Adipocyte (in vitro differentiated cells): ENCODE measurements around the gene DYSF.
A peak's percentile ranks its signal among the peaks of the same experiment; 100 is the strongest.

Source experiments
- DNase-seq: peaks from one replicate; pipeline ENCODE4 v3.0.0-alpha.2; 2015; ENCODE audit warnings: low read depth
- H3K27me3 ChIP-seq: replicated peaks from 2 replicates; pipeline ENCODE4 v1.7.0; 2013; ENCODE audit warnings: mild to moderate bottlenecking, low read length, moderate library complexity; ENCODE audit not compliant: control insufficient read depth, insufficient read depth
- H3K36me3 ChIP-seq: 2 replicates; pipeline ENCODE4 v1.7.0; 2013; ENCODE audit warnings: low read length, mild to moderate bottlenecking, moderate library complexity; ENCODE audit not compliant: control insufficient read depth, insufficient read depth, severe bottlenecking
- H3K4me1 ChIP-seq: 2 replicates; pipeline ENCODE4 v1.7.0; 2013; ENCODE audit warnings: mild to moderate bottlenecking, low read length, moderate library complexity; ENCODE audit not compliant: control insufficient read depth, insufficient read depth
- H3K4me3 ChIP-seq: 2 replicates; pipeline ENCODE4 v1.7.0; 2013; ENCODE audit warnings: mild to moderate bottlenecking, low read length, moderate library complexity
- H3K9ac ChIP-seq: 2 replicates; pipeline ENCODE4 v1.7.0; 2013; ENCODE audit warnings: mild to moderate bottlenecking, low read length, moderate library complexity
- H3K9me3 ChIP-seq: 2 replicates; pipeline ENCODE4 v1.7.0; 2013; ENCODE audit warnings: mild to moderate bottlenecking, low read length, moderate library complexity; ENCODE audit not compliant: control insufficient read depth

Gene DYSF

GRCh38 chr2:71558300-71559051 lies 105.1 kb downstream of the DYSF start:
- Histone ChIP-seq H3K4me3 (no peak overlapping the region), H3K4me1 (no peaks in the 10 kb centered on the region), H3K36me3 (no peaks in the 10 kb centered on the region), H3K27me3 (peaks cover 33% of the 10 kb centered on the region), H3K9me3 (no peaks in the 10 kb centered on the region), H3K9ac (no peak overlapping the region)
- no peak for DNase-seq

- Histone ChIP-seq H3K27me3 (peaks cover 28% of the 10 kb centered on the region), H3K9ac (no peak overlapping the region), H3K4me3 (no peak overlapping the region), H3K4me1 (peaks cover 7% of the 10 kb centered on the region), H3K9me3 (no peaks in the 10 kb centered on the region), H3K36me3 (no peaks in the 10 kb centered on the region)
- no peak for DNase-seq
Observed at GRCh38 chr2:71559080-71559827, 105.9 kb downstream of the DYSF start.

GRCh38 chr2:71559828-71560637 lies 106.7 kb downstream of the DYSF start:
- Histone ChIP-seq H3K4me1 (peaks cover 9% of the 10 kb centered on the region), H3K9ac (no peak overlapping the region), H3K9me3 (no peaks in the 10 kb centered on the region), H3K27me3 (peaks cover 25% of the 10 kb centered on the region), H3K36me3 (no peaks in the 10 kb centered on the region), H3K4me3 (no peak overlapping the region)
- DNase-seq = no peak

GRCh38 chr2:71560638-71561011 lies 107.3 kb downstream of the DYSF start:
- Histone ChIP-seq H3K27me3 (peaks cover 23% of the 10 kb centered on the region), H3K4me3 (no peak overlapping the region), H3K36me3 (no peaks in the 10 kb centered on the region), H3K9me3 (no peaks in the 10 kb centered on the region), H3K9ac (no peak overlapping the region), H3K4me1 (peaks cover 9% of the 10 kb centered on the region)
- no peak for DNase-seq

GRCh38 chr2:71561441-71562267 lies 108.3 kb downstream of the DYSF start:
- no peaks in the 10 kb centered on the region for H3K9me3 ChIP-seq
- H3K27me3 ChIP-seq = peaks cover 23% of the 10 kb centered on the region
- no peak overlapping the region for H3K9ac ChIP-seq
- no peaks in the 10 kb centered on the region for H3K36me3 ChIP-seq
- H3K4me3 ChIP-seq = no peak overlapping the region
- DNase-seq = no peak
- peaks cover 14% of the 10 kb centered on the region for H3K4me1 ChIP-seq

- Histone ChIP-seq H3K4me3 (no peak overlapping the region), H3K9ac (no peak overlapping the region), H3K9me3 (no peaks in the 10 kb centered on the region), H3K36me3 (no peaks in the 10 kb centered on the region), H3K4me1 (peaks cover 18% of the 10 kb centered on the region), H3K27me3 (peaks cover 20% of the 10 kb centered on the region)
- DNase-seq = no peak
Observed at GRCh38 chr2:71562518-71562917, 109.2 kb downstream of the DYSF start.

GRCh38 chr2:71563872-71564271 lies 110.5 kb downstream of the DYSF start:
- H3K27me3 ChIP-seq = peaks cover 18% of the 10 kb centered on the region
- no peak for DNase-seq
- H3K4me1 ChIP-seq = peaks cover 18% of the 10 kb centered on the region
- H3K9me3 ChIP-seq = no peaks in the 10 kb centered on the region
- H3K4me3 ChIP-seq = no peak overlapping the region
- no peak overlapping the region for H3K9ac ChIP-seq
- no peaks in the 10 kb centered on the region for H3K36me3 ChIP-seq

- DNase-seq = no peak
- no peaks in the 10 kb centered on the region for H3K9me3 ChIP-seq
- H3K9ac ChIP-seq = no peak overlapping the region
- no peaks in the 10 kb centered on the region for H3K36me3 ChIP-seq
- no peak overlapping the region for H3K4me3 ChIP-seq
- peaks cover 18% of the 10 kb centered on the region for H3K4me1 ChIP-seq
- H3K27me3 ChIP-seq = peaks cover 15% of the 10 kb centered on the region
Observed at GRCh38 chr2:71564361-71564760, 111.0 kb downstream of the DYSF start.

GRCh38 chr2:71564790-71565189 lies 111.4 kb downstream of the DYSF start:
- H3K4me1 ChIP-seq = peaks cover 18% of the 10 kb centered on the region
- no peak for DNase-seq
- H3K4me3 ChIP-seq = no peak overlapping the region
- H3K9ac ChIP-seq = no peak overlapping the region
- H3K27me3 ChIP-seq = peaks cover 12% of the 10 kb centered on the region
- no peaks in the 10 kb centered on the region for H3K9me3 ChIP-seq
- H3K36me3 ChIP-seq = no peaks in the 10 kb centered on the region

- DNase-seq = peak; percentile 64
- H3K36me3 ChIP-seq = no peaks in the 10 kb centered on the region
- H3K9me3 ChIP-seq = no peaks in the 10 kb centered on the region
- H3K4me3 ChIP-seq = no peak overlapping the region
- H3K27me3 ChIP-seq = peaks cover 4% of the 10 kb centered on the region
- peaks cover 18% of the 10 kb centered on the region for H3K4me1 ChIP-seq
- no peak overlapping the region for H3K9ac ChIP-seq
Observed at GRCh38 chr2:71566372-71566771, 113.0 kb downstream of the DYSF start.
